HG03575 (cell line): ENCODE data around the gene GPR151.
"Not testable (repeated sequence)": the region's sequence is repeated elsewhere in the genome, so short reads cannot be mapped to it uniquely, and the experiment has no call there.

ENCODE experiments used
- ATAC-seq: cut with Tn5 transposase; IDR thresholded peaks from one replicate; pipeline ENCODE4 v1.9.1; 2021; ENCODE audit not compliant: unreplicated experiment, insufficient number of reproducible peaks, low FRiP score; ENCODE audit errors: extremely low read depth

The GPR151 gene

DNA sequence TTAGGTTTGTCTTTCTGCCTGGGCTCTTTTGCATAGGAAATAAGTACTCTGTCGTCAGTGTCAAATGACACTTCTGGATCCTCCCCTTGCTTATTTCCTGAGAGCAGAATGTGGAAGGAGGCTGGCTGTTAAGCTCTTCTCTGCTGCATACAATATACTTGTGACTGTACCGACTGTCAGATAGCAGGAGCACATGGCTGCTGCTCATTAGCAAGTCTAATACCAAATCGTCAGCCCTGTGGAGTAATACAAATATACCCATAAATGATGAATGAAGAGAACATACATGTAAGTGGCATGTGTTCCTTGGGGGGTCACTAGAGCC is at the start of gene GPR151:
Gene GPR151 (minus strand): TSS at position 40 of the 325 bp plus-strand sequence. CDS start 77 bp downstream, outside the sequence.
- ATAC-seq = no peak

DNA sequence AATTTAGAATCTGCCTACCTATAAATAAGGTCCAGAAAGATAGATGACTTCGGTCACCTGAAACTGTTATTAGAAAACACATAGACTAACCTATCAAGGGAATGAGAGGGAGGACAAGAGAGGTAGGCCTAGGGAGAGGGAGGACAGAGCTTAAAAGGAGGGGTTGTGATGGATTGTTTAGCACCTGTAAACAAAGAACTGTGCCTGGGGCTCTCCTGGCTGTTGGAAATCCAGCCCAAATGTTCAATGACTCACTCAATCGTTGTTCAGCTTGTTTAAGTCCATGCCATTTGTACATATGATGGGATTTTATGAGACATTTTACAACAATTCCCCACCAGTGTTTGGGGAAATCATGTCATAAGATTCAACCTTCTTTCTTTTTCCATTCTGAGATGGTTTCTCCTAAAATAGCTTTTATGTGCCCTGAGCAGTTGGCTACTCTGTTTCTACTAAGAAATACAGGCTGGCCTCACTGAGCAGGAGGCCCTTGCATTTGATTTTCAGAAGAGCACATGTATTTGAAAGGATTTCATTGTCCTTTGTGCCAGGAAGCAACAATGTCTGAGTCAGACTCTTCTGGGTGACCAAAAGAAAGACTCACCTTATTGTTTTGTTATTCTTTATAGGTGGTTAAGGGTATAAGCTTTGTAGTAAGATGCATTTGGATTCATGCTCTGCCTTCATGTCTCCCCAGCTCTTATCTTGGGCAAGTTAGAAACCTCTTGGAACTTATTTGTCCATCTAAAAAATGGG is 48.2 kb upstream of the GPR151 start:
- no peak for ATAC-seq

DNA sequence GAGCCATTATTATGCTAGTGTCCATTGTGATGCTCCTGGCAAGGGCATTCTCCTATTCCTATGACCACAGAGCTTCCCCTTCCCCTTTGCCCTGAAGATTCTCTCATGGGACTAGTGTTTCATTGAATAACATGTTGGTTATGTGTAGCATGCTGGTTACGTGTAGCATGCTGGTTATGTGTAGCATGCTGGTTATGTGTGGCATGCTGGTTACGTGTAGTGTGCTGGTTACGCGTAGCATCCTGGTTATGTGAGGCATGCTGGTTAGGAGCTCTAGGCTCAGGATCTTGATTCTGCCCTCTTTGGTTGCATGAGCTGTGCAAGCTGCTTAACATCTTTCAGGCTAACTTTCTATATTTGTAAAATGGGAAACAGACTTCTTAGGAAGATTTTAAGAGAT is 46.5 kb upstream of the GPR151 start:
- no peak for ATAC-seq

DNA sequence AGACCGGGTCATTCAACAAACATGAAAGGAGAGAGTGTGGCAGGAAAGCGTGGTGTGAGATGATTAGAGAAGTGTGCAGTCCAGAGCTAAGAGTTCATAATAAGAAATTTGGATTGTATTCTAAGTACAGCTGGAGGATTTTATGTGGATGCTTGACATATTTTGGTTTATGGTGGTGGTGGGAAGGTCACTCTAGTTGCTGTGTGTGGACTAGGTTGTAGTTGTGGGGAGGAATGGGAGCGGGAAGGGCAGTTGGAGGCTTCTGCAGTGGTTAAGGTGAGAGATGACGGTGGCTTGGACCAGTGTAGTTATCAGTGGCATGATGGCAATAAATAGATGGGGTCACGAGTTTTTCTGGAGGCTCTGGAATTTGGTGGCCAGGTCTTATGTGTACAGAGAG is 45.7 kb upstream of the GPR151 start:
- no peak for ATAC-seq

DNA sequence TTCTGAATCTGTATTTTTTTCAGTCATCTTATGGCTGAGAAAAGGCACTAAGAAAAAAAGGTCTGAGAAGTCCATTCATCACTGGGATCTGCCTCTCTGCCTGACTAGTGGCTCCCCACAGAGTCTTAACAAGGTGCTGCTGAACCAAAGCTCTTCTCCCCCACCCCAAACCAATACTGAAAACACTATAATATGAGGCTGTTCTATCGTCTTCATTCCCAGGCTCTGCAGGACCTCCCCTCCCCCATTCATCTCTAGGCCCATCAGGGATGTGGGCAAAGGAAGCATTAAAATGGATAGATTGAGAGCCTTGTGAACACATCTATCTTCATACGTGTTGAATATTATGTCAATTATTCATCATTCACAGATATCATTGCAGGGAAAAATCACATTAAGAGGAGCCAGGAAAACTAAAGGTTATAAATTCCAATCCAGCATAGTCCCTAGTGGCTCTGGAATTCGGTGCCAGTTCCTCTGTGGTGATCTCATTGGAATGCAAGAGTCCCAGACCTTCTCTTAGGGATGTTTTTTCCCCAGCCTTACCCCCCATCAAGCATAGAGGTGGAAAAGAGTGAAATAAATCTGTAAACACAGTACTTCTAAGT is 44.3 kb upstream of the GPR151 start:
- no peak for ATAC-seq

DNA sequence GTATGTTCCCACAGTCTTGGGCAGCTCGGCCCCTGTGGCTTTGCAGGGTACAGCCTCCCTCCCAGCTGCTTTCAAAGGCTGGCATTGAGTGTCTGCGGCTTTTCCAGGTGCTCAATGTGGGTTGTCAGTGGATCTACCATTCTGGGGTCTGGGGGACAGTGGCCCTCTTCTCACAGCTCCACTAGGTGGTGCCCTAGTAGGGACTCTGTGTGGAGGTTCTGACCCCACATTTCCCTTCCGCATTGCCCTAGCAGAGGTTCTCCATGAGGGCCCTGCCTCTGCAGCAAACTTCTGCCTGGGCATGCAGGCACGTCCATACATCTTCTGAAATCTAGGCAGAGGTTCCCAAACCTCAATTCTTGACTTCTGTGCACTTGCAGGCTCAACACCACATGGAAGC is 40.9 kb upstream of the GPR151 start:
- not testable (repeated sequence) for ATAC-seq

DNA sequence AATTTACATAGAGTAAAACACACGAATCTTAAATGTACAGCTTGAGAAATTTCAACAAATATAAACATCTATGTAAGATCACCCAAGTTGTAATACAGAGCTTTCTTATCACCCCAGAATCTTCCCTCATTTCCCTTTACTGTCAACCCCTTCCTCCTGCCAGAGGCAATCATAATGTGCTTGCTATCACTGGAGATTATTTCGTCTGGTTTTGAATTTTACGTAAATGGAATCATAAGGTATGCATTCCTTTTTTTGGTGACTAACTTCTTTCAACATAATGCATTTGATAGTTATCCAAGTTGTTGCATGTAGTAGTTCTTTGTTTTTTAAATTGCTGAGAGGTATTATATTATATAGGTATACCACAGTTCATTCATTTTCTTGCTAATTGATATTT is 37.5 kb upstream of the GPR151 start:
- ATAC-seq = no peak

DNA sequence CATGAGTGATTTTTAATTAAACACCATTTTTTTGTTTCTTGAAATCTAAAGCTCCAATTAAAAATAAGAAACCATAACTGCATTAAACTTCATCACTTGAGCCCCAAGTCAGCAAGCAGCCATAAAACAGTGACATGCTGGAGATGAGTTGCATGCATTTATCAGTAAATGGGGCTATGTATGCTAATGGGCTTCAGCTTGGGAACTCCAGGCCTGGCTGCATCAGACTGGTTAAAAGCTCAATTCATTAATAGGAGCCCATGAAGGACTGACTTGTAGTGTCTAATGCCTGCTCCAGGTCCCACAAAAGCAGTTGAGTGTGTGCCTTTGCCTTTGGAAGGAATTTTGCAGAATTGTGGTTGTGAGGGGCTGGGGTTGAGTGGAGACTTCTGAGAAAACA is 33.6 kb upstream of the GPR151 start:
- ATAC-seq = no peak

DNA sequence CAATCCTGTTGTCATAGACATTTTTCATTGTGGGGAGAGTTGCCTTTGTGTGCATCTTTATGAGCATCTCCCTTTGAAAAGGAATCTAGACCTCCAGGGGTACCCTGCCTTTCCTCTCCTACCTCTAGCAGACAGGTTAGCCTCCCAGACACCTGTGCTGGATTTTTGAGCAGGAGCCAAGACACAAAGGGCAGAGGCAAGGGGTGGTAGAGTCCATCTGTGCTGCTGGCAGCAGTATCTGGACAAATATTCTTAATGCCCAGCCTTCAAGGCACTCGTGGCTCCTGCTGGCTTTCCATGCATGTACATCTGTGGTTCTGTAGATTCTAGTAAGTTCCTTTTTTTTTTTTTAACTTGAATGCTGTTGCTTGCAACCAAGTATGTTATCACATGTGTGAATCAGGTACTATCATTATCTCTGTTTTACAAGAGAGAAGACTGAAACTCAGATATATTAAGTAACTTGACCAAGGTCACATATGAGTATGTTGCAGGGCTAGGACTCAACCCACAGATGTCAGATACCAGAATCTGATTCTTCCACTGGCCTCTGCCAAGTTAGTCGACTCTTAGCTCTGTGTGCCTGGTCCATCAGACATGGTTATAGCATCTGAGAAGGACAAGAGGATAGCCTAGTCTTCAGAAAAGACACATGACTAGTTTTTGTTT is 32.9 kb upstream of the GPR151 start:
- no peak for ATAC-seq

DNA sequence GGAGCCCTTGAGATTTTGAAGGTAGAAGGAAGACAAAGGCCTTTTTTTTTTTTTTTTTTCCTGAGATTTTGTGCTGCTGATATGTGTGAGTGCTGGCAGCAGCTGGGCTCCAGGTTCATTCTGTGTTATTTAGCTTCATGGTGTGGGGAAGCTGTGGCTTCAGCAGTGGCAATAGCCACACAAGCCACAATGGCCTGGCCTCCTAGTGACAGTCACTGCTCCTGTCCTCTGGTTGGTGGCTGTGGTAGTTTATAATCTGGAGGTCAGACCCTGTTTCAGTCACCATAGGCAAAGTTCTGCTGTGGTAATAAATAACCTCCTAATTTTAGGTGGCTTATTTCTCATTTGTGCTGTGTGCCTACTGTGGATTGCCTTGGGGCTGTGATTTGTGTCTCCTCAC is 28.2 kb upstream of the GPR151 start:
- no peak for ATAC-seq

DNA sequence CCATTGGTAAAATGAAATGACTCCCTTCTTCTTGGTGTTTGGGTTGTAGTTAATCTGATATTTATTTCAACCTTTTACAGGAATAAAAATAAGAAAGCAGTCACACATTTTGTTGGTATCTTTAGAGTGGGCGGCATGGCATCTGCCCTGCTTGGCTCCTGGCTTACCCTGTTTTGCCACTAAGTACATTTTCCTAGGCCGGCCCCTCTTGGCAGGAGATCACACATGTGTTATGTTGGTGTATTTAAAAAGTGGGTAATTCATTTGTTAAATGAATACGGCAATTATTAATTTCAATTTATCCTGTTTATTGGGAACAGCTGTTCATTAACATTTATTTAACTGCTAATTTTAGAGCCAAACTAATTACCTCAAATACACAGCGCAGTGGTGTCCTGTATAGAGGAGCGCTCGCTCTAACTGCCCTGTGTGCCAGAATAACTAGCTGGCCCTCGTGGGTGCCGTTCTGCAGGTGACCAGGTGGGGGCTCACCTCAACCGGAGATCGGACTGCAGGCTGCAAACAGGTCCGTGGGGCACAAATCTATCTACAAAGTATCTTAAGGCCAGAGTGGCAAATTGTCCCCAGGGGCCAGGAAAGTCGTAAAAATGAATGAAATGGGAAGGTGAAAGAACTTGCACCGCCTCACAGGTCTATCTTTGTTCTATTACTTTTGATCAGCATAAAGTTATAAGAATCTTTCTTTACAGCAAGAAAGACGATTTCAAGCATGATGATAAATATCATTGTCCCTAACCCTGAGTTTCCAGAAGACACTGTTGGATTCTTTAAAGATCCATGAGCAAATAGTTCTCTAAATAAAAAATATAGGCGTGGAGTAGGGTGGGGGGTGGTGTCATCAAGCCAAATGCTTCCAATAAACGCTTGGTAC is 26.2 kb upstream of the GPR151 start:
- ATAC-seq = peak; percentile 58

DNA sequence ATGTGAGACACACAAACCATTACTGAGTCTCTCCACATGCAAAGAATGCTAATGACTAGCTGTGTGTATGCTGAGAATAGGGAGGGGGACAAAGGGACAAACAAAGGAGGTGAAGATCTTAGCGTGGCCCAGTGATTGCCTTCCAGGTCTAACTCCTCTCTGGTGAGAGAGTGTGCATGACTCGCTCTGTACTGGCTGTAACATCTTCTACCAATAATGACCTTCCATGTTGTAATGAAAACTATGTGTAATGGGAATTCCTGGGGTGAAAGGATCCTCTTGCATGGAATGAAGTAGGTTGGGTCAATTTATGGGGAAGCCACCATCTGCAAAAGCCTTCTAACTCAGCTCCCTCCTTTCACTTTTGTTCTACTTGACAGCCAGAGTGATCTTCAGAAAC is 24.4 kb upstream of the GPR151 start:
- ATAC-seq = no peak

DNA sequence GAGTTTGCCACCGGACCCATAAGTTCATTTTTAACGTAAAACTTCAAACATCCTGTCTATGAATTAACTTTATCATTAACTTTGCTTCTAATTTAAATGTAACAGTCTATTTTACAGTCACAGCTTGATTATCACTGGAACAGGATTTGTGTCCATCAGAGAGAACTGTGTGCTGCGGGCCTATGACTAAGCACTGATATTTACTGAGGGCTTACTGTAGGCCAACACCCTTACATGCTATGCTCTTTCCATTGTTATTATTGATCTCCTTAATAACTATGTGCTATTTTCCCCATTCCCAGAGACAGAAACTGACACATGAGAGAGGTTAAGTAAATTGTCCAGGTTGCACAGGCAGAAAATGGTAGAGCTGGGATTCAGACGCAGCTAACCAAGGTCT is 24.0 kb upstream of the GPR151 start:
- no peak for ATAC-seq

DNA sequence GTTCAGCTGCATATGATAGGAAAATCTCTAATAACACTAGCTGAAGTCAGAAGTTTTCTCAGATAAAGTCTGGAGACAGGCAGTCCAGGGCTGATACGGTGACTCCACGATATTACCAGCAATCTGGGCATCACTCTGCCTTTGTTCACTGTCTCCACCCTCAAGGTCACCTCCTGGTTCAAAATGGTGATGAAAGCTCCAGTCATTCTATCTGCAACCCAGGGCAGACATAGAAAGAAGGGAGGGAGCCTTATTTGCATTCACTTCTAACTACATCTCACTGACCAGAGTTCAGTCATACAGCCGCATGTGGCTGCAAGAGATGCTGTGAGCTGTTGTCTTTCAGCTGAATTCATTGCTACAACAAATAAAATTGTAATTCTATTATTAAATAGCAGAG is 22.4 kb upstream of the GPR151 start:
- ATAC-seq = no peak

DNA sequence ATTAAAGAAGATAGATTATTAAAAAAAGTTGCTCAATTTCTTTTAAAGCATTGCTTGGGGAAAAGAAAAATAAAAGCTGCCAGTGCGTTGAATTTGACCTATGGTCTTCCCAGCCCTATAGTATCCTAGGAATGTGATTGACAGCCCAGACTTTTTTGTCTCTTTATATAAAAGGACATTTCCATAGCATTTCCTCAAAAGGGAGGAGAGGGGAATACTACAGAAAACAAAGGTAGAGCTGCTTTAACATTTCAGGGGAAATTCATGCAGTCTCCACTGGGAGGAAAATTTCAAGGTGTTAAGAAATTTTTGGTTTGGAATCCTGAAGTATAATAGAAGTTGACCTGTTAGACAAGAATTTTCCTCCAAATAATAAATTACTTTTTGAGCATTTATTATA is 17.9 kb upstream of the GPR151 start:
- ATAC-seq = no peak

DNA sequence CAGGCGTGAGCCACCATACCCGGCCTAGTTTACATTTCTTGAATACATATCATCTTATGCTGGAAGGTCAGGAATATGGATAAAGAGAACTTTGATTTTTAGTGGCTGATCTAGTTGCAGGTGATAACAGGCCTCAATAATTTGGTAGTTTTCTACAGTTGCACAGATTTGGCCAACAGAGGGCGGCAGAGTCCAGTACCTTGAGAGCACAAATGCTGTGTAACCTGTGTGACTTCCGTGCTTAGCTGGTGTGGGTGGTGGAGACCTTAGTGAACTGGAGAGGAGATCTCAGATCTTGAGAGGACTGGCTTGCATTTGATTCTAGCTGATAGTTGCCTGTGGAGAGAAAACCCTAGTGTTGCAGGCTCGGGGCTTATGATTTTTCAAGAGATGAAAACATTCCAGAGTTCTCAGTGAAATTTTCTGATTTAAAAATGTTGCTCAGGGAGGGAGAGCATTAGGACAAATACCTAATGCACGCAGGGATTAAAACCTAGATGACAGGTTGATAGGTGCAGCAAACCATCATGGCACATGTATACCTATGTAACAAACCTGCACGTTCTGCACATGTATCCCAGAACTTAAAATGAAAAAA is 17.4 kb upstream of the GPR151 start:
- ATAC-seq = peak; percentile 95

DNA sequence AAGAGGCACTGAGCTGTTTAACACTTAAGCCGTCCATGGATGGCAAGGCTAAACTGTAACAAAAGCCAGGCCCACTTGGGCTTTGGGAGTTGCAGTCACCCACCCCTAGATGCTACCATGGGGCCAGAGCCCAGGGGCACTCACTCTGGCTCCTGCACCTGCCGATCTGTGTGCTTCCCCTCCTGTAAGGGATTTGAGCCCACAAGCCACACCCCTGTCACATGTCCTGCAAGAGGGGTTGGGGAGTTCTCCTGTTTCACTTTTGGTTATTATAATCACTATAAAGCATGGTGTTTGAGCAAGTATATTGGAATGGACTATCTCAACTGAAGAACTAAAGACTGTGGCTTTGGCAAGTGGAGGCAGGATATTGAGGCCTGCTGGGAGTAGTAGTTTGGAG is 14.0 kb upstream of the GPR151 start:
- no peak for ATAC-seq

DNA sequence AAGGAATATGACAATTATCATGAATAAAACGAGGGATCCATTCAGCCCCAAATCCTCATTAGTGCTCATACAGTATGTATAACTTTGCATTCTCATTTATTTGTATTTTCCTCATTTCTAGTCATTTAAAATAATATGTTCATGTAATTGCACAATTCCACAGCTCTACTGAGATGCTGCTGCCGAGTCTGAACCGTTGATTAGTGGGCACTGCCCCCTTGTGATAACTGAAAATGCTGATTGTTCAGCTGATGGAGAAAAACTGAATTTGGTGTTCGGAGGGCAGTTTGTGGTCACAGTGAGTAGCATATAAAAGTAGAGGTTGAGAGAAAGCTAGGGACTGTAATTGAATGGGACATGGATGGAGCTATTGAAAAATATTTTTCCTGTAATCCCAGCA is 12.2 kb upstream of the GPR151 start:
- ATAC-seq = no peak

DNA sequence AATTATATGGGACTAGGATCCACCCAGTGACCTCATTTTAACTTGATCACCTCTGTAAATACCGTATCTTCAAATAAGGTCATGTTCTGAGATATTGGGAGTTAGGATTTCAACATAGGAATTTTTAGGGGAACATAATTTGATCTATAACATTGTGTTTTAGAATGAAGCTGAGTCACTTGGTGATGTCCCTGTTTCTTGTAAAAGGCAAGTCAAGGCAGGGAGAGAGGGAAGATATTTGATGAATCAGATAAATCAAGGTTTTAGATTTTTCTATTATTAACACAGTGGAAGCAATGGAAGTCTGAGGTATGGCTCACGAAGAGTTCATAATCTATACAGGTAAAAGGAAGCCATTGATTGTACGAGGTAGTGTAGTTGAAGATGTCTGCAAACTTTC is 11.8 kb upstream of the GPR151 start:
- ATAC-seq = no peak
